C1 segment of cervical spinal cord (tissue), 14 donors: ENCODE data around the gene GP1BA.

ENCODE experiments used
- DNase-seq, 14 donors: peaks; one replicate each; lab custom pipeline; 2025; lab: John Stamatoyannopoulos, UW

The GP1BA gene

DNA sequence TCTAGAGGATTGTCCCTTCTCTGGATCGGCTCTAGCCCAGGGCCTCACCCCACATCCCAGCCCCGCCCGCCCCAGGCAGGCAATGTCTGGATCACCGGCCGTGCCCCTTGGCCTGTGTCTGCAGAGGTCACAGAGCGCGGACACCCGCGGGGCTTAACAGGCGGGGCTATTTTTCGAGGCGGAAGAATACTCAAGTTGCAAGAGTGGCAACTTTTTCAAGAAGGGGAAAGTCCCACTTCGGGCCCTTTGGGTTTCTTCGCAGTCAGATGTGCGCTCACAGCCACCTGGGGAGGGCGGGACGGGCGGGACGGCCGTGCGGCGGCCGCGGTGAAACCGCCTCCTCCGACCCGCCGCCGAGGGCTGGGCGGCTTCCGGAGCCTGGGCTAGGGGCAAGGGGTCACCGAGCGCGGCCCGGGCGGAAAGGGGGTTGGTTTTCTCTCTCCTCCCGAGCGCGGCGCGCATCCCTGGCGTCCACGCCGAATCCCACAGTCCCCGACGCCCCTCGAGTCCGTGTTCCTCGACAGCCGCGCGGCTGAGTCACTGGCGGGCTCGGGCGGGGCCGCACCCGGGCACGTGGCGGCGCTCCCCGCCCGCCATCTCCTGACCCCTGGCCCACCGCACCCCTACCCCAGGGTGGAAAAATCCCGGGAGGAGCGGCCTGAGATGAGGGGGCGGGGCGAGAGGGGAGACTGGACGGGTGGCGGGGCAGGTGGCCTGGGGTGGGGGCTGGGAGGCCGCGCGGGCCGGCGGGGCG is 17.4 kb downstream of the GP1BA start:
- peak in 9 of 14 donors; percentile 24 to 86 (median 51) for DNase-seq

- DNase-seq, result peak in 1 of 14 donors; percentile 56
Observed at GRCh38 chr17:4950075-4950745, 18.1 kb downstream of the GP1BA start.

DNA sequence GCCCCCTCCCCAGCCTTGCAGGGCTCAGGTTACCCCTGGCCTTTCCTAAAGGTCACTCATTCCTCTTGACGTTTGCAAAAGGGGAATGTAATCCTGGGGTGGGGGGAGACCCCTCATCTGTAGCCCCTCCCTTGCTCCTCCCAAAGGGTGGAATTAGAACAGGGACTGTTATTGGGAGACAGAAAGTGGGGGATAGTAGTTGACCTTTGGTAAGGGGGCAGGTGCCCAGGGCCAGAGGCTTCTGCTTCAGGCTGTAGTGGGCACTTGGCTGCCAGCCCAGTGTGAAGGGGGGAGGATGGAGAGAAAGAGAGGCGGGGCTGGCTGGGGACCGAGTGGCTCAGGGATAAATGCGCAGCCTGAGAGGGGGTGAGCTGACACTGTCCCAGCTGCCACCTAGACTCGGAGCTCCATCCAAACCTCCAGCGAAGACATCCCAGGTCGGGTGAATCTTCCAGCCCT is 18.7 kb downstream of the GP1BA start, which contains the start of gene ENO3:
Gene ENO3 (plus strand): TSS at position 374 of the 459 bp plus-strand sequence. CDS start 711 bp downstream, outside the sequence.
- DNase-seq, result no peak

DNA sequence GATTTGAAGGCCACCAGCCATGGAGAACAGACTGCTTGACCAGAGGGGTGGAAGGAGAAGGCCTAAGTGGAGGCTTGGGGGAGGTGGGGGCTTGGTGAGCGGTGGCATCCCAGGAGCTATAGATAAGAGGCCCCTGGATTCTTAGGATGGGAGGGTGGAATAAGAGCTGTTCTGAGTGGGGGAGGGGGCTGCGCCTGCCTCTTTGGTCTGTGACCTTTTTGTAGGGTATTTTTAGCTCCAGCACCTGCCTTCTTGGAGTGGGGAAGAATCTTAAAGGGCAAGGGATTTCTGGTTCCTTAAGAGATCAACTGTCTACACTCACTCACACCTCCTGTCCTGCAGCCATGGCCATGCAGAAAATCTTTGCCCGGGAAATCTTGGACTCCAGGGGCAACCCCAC is 19.4 kb downstream of the GP1BA start:
- DNase-seq, result no peak

DNA sequence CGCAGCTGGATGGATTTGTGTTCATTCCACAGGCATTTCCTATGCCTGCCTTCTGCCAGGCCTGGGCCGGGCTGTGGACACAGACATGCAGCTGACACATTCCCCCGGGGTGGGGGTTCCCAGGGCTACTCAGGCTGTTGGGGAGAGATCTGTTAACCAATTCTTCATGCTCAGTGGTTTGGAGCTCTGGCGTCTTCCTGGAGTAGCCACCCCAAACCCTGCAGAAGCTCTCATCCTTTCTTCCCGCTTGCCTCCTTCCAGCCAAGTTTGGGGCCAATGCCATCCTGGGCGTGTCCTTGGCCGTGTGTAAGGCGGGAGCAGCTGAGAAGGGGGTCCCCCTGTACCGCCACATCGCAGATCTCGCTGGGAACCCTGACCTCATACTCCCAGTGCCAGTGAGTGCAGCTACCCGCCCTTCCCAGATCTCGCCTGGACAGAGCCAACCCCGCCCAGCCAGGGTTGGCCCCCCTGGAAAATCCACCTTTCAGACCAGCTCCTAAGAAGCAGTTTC is 21.4 kb downstream of the GP1BA start:
- DNase-seq, result no peak

DNA sequence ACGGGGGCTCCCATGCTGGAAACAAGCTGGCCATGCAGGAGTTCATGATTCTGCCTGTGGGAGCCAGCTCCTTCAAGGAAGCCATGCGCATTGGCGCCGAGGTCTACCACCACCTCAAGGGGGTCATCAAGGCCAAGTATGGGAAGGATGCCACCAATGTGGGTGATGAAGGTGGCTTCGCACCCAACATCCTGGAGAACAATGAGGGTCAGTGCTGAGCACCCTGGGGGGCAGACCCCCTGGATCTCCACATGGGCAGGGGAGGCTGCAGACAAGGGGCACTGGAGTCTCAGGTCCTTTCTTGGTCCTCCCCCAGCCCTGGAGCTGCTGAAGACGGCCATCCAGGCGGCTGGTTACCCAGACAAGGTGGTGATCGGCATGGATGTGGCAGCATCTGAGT is 23.0 kb downstream of the GP1BA start:
- no peak for DNase-seq

GRCh38 chr17:4956493-4957061 is 24.5 kb downstream of the GP1BA start:
- DNase-seq, result no peak

- no peak for DNase-seq
Observed at GRCh38 chr17:4958102-4958501, 26.0 kb downstream of the GP1BA start.

GRCh38 chr17:4959261-4959965 is 27.3 kb downstream of the GP1BA start:
- DNase-seq, result no peak

- DNase-seq, result no peak
Observed at GRCh38 chr17:4960279-4960922, 28.3 kb downstream of the GP1BA start.

GRCh38 chr17:4965311-4965986 is 33.4 kb downstream of the GP1BA start:
- no peak for DNase-seq

DNA sequence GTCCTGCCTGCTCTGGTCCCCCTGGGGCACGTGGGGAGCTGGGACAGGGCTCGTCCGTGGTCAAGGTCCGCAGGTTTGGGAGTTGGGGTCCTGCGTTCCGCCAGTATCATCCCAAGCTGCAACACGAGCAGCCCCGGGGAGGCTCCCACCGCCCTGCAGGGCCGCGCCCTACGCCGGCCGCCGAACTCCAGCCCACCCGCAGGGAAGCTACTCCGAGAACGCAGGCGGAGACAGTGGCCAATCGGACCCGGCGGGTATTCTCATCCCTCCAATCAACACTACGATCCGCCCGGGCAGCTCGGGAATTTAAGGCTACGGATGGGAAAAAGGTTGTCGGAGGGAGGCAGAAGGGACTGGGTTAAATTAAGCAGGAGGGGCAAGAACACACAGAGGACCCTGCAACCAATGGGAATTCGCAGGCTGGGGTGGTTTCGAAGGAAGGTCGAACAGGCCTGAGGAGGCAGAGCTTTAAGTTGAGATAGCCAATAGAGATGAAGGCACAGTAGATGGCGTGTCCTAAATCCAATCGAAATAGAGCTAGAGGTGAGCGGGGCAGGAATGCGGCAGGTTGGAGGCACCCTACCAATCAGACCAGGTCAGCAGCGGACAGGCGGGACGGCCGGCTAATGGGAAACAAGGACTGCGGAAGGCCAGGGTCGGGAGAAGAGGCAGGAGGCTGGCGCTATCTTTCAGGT is 34.9 kb downstream of the GP1BA start:
- DNase-seq, result peak in 13 of 14 donors; percentile 94 to 100 (median 99)

DNA sequence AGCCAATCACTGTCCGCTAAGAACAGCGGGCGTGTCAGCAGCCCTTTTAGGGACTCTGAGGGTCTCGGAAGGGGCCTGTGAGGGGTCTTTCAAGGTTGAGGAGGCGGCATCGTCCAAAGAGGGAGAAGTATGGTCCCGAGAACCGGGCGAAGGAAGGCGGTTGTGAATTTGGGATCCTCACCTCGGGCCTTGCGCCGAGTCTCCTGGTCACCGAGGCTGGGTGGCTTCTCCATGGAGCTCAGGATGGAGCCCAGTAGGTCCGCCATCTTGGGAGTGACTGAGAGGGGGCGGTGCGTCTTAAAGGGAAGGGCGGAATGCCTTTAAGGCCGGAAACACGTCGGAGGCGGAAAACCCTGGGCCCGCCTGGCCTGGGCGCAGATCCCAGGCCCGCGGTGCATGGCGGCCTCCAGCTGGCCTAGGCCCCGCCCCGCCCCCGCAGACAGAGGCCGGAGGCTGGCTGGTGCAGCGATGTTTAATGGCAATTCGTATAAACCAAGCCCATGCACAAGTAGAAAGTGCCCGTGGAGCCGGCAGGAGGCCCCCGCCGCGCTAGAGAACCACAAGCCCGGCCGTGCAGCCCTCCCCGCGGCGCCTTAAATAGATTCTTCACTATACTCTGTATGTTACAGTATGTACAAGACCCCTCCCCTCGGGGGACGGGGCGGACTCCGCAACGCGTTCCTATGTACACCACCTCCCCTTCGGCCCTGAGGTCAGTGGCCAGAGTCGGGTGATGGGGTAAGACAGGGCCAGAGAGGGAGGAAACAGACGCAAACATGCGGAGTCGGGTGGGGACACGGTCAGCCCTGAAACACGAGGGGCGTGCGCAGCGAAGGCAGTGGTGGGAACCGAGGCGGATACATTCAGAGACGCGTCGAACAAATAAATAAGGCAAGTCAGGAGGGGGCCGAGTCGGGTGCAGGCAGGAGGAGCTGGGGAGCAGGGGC is 35.7 kb downstream of the GP1BA start, which contains the start of gene SPAG7:
Gene SPAG7 (minus strand): TSS at position 279 of the 947 bp plus-strand sequence. CDS start 13 bp downstream, at position 266.
- peak; percentile 94 to 100 (median 99) for DNase-seq

- DNase-seq, result peak in 6 of 14 donors; percentile 32 to 49 (median 36)
Observed at GRCh38 chr17:4968486-4969046, 36.5 kb downstream of the GP1BA start.

DNA sequence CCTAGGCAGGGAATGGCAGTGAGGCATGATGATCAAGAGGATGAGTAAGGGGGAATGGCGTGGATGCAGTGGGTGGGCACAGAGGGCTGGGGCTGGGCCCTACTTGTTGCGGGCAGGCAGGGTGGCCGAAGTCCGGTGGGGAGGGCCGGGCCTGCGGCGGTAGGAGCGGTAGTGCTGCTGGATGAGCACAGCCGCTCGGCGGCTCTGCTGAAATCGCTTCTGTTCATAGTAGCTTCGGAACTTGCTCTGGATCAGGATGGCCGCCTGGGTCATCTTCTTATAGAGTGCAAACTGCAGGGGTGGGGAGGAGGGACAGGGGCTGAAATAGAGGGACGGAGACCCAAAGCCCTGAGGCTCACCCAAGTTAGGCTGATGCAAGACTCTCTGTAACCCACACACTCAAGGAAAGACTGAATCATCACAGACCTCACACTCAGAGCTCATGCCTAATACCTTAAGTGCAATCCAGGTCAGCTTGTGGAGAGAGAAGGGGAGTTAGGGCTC is 37.0 kb downstream of the GP1BA start:
- no peak for DNase-seq

- no peak for DNase-seq
Observed at GRCh38 chr17:4969551-4970173, 37.6 kb downstream of the GP1BA start.

DNA sequence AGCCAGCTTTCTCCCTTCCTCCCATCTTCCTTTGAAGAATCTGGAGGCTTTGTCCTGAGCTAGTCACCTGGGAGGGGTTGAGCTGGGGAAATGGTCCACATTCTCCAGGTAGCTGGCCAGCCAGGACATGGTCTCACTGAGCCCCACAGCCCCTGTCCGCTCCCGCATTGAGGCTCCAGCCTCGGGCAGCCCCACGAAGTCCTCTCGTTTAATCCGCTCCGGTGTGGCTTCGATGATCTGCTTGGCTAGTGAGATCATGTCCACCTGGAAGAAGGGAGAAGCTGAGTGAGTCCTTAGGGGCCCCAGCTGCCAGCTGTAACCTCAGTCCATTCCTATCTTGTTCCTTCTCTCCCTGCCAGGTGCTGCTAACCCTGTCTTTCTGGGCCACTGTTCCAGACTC is 38.2 kb downstream of the GP1BA start:
- DNase-seq, result no peak

DNA sequence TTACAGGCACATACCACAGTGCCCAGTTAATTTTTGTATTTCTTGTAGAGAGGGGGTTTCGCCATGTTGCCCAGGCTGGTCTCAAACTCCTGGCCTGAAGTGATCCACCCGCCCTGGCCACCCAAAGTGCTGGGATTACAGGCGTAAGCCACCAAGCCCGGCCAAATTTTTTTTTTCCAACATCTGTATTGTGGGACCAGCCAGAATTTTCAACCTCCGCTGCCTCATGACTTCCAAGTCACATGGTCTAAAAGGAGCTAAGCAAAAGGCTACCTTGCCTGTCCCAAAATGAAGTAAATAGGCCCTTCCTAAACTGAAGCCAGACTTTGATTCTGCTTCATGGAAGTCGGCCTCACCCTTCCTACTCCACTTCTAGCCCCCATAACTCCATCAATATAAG is 39.7 kb downstream of the GP1BA start:
- DNase-seq, result no peak
